ENCODE results near the gene SEMA3A.

Gene SEMA3A

GRCh38 chr7:84091318-84091717, 103.3 kb downstream of the SEMA3A start:
- H3K9ac ChIP-seq (ENCODE audit: low read depth, low read length) = no peak overlapping the region
- H3K4me3 ChIP-seq (ENCODE audit: low read length) = no peak overlapping the region
- peaks cover 29% of the 10 kb centered on the region for H3K4me1 ChIP-seq (ENCODE audit: insufficient read depth, low read length)
- H3K36me3 ChIP-seq (ENCODE audit: insufficient read depth, low read length) = 0 out of 2 replicates have a peak, but pooled peaks cover 3% of the 10 kb centered on the region
- no peak overlapping the region for H3K27ac ChIP-seq (ENCODE audit: low read depth, low read length)
- H3K9me3 ChIP-seq (ENCODE audit: insufficient read depth, low read depth, low read length) = no peaks in the 10 kb centered on the region
- no peaks in the 10 kb centered on the region for H3K27me3 ChIP-seq (ENCODE audit: insufficient read depth, low read length)
- WGBS = no CpG with 5 or more reads among the region's 1 CpG

DNA sequence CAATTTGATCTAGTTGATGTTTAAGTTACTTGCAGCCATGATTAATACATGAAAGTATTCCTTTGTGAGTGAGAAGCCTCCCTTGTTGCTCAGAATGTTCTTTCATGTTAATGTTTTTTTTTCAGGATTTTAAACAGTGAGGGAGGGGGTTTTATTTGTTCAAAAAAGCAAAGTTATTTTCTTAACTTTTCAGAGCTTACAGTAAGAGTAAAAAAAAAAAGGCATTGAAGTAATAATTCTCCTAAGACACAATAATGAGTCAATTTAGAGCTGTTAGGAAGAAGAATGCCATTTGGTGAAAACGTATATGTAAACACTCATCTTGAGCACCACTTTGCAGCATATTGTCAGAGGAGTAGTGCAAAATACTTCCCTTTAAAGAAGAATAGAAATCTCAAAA, 105.8 kb downstream of the SEMA3A start:
- Histone ChIP-seq H3K36me3 (ENCODE audit: insufficient read depth, low read length) (0 out of 2 replicates have a peak, but pooled peaks cover 3% of the 10 kb centered on the region), H3K27me3 (ENCODE audit: insufficient read depth, low read length) (no peaks in the 10 kb centered on the region), H3K4me1 (ENCODE audit: insufficient read depth, low read length) (peaks cover 34% of the 10 kb centered on the region), H3K4me3 (ENCODE audit: low read length) (no peak overlapping the region), H3K27ac (ENCODE audit: low read depth, low read length) (no peak overlapping the region), H3K9ac (ENCODE audit: low read depth, low read length) (no peak overlapping the region), H3K9me3 (ENCODE audit: insufficient read depth, low read depth, low read length) (no peaks in the 10 kb centered on the region)
- no CpG with 5 or more reads among the region's 1 CpG for WGBS

- Histone ChIP-seq H3K36me3 (ENCODE audit: insufficient read depth, low read length) (no peaks in the 10 kb centered on the region), H3K4me1 (ENCODE audit: insufficient read depth, low read length) (peaks cover 19% of the 10 kb centered on the region), H3K9ac (ENCODE audit: low read depth, low read length) (no peak overlapping the region), H3K4me3 (ENCODE audit: low read length) (no peak overlapping the region), H3K27me3 (ENCODE audit: insufficient read depth, low read length) (no peaks in the 10 kb centered on the region), H3K27ac (ENCODE audit: low read depth, low read length) (no peak overlapping the region), H3K9me3 (ENCODE audit: insufficient read depth, low read depth, low read length) (no peaks in the 10 kb centered on the region)
- 91% methylated on average over 2 of the region's 3 CpGs for WGBS
These were observed 108.6 kb downstream of the SEMA3A start for GRCh38 chr7:84085998-84086397.

- Histone ChIP-seq H3K9ac (ENCODE audit: low read depth, low read length) (no peak overlapping the region), H3K27ac (ENCODE audit: low read depth, low read length) (no peak overlapping the region), H3K4me1 (ENCODE audit: insufficient read depth, low read length) (peaks cover 19% of the 10 kb centered on the region), H3K36me3 (ENCODE audit: insufficient read depth, low read length) (no peaks in the 10 kb centered on the region), H3K27me3 (ENCODE audit: insufficient read depth, low read length) (no peaks in the 10 kb centered on the region), H3K4me3 (ENCODE audit: low read length) (no peak overlapping the region), H3K9me3 (ENCODE audit: insufficient read depth, low read depth, low read length) (no peaks in the 10 kb centered on the region)
- WGBS = 81% methylated on average over 1 of the region's 1 CpG
These were observed 109.4 kb downstream of the SEMA3A start for GRCh38 chr7:84085147-84085546.

GRCh38 chr7:84083846-84084245, 110.7 kb downstream of the SEMA3A start:
- no peak overlapping the region for H3K27ac ChIP-seq (ENCODE audit: low read depth, low read length)
- no peaks in the 10 kb centered on the region for H3K27me3 ChIP-seq (ENCODE audit: insufficient read depth, low read length)
- H3K36me3 ChIP-seq (ENCODE audit: insufficient read depth, low read length) = no peaks in the 10 kb centered on the region
- no peak overlapping the region for H3K4me3 ChIP-seq (ENCODE audit: low read length)
- no peaks in the 10 kb centered on the region for H3K9me3 ChIP-seq (ENCODE audit: insufficient read depth, low read depth, low read length)
- no peak overlapping the region for H3K9ac ChIP-seq (ENCODE audit: low read depth, low read length)
- 50% methylated on average over 1 of the region's 2 CpGs for WGBS
- H3K4me1 ChIP-seq (ENCODE audit: insufficient read depth, low read length) = peaks cover 11% of the 10 kb centered on the region; the same call in 1 of the 2 replicates

GRCh38 chr7:84081973-84082522, 112.5 kb downstream of the SEMA3A start:
- Histone ChIP-seq H3K4me3 (ENCODE audit: low read length) (no peak overlapping the region), H3K4me1 (ENCODE audit: insufficient read depth, low read length) (peaks cover 5% of the 10 kb centered on the region; the same call in 1 of the 2 replicates), H3K9me3 (ENCODE audit: insufficient read depth, low read depth, low read length) (no peaks in the 10 kb centered on the region), H3K27ac (ENCODE audit: low read depth, low read length) (no peak overlapping the region), H3K9ac (ENCODE audit: low read depth, low read length) (no peak overlapping the region), H3K27me3 (ENCODE audit: insufficient read depth, low read length) (no peaks in the 10 kb centered on the region), H3K36me3 (ENCODE audit: insufficient read depth, low read length) (no peaks in the 10 kb centered on the region)
- WGBS = 89% methylated on average over 2 of the region's 3 CpGs

GRCh38 chr7:84077336-84077735, 117.3 kb downstream of the SEMA3A start:
- 93% methylated on average over 3 of the region's 4 CpGs for WGBS
- H3K9ac ChIP-seq (ENCODE audit: low read depth, low read length) = no peak overlapping the region
- H3K27me3 ChIP-seq (ENCODE audit: insufficient read depth, low read length) = no peaks in the 10 kb centered on the region
- H3K9me3 ChIP-seq (ENCODE audit: insufficient read depth, low read depth, low read length) = no peaks in the 10 kb centered on the region
- H3K27ac ChIP-seq (ENCODE audit: low read depth, low read length) = no peak overlapping the region
- H3K36me3 ChIP-seq (ENCODE audit: insufficient read depth, low read length) = no peaks in the 10 kb centered on the region
- H3K4me1 ChIP-seq (ENCODE audit: insufficient read depth, low read length) = 0 out of 2 replicates have a peak, but pooled peaks cover 5% of the 10 kb centered on the region
- H3K4me3 ChIP-seq (ENCODE audit: low read length) = no peak overlapping the region

DNA sequence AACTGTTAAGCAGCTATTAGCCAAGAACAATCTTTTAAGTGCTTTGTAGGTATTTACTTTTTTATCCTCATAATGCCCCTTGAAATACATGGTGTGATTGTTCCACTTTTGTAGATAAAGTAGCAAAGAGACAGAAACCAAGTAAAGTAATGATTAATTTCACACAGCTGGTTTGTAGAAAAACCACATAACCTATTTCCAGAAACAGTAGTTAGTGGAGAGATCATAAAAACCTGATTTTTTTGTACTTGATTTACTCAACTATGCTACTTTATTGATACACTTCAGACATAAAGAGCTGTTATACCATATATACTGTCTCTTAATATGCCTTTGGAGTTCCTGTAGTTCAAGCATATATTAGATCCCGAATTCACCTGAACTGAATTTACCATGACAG, 118.4 kb downstream of the SEMA3A start:
- no peaks in the 10 kb centered on the region for H3K27me3 ChIP-seq (ENCODE audit: insufficient read depth, low read length)
- WGBS = 100% methylated on average over 1 of the region's 1 CpG
- H3K27ac ChIP-seq (ENCODE audit: low read depth, low read length) = no peak overlapping the region

GRCh38 chr7:84073186-84073875, 121.3 kb downstream of the SEMA3A start:
- Histone ChIP-seq H3K27ac (ENCODE audit: low read depth, low read length) (no peak overlapping the region), H3K4me1 (ENCODE audit: insufficient read depth, low read length) (0 out of 2 replicates have a peak, but pooled peaks cover 5% of the 10 kb centered on the region), H3K9me3 (ENCODE audit: insufficient read depth, low read depth, low read length) (peaks cover 5% of the 10 kb centered on the region; the same call in 1 of the 2 replicates), H3K36me3 (ENCODE audit: insufficient read depth, low read length) (peaks cover 10% of the 10 kb centered on the region; the same call in 1 of the 2 replicates), H3K27me3 (ENCODE audit: insufficient read depth, low read length) (no peaks in the 10 kb centered on the region), H3K9ac (ENCODE audit: low read depth, low read length) (no peak overlapping the region), H3K4me3 (ENCODE audit: low read length) (no peak overlapping the region)
- WGBS = 84% methylated on average over 3 of the region's 3 CpGs

More for the DNA sequence above, 118.4 kb downstream of the SEMA3A start:
- Histone ChIP-seq H3K9ac (ENCODE audit: low read depth, low read length) (no peak overlapping the region), H3K9me3 (ENCODE audit: insufficient read depth, low read depth, low read length) (no peaks in the 10 kb centered on the region), H3K36me3 (ENCODE audit: insufficient read depth, low read length) (no peaks in the 10 kb centered on the region), H3K4me1 (ENCODE audit: insufficient read depth, low read length) (0 out of 2 replicates have a peak, but pooled peaks cover 5% of the 10 kb centered on the region), H3K4me3 (ENCODE audit: low read length) (no peak overlapping the region)

- 0 out of 2 replicates have a peak, but pooled peaks cover 5% of the 10 kb centered on the region for H3K4me1 ChIP-seq (ENCODE audit: insufficient read depth, low read length)
- 94% methylated on average over 2 of the region's 2 CpGs for WGBS
- H3K9me3 ChIP-seq (ENCODE audit: insufficient read depth, low read depth, low read length) = peaks cover 5% of the 10 kb centered on the region; the same call in 1 of the 2 replicates
- no peak overlapping the region for H3K9ac ChIP-seq (ENCODE audit: low read depth, low read length)
- no peak overlapping the region for H3K27ac ChIP-seq (ENCODE audit: low read depth, low read length)
- no peaks in the 10 kb centered on the region for H3K27me3 ChIP-seq (ENCODE audit: insufficient read depth, low read length)
- H3K36me3 ChIP-seq (ENCODE audit: insufficient read depth, low read length) = peaks cover 10% of the 10 kb centered on the region; the same call in 1 of the 2 replicates
- no peak overlapping the region for H3K4me3 ChIP-seq (ENCODE audit: low read length)
These were observed 123.8 kb downstream of the SEMA3A start for GRCh38 chr7:84070770-84071169.

DNA sequence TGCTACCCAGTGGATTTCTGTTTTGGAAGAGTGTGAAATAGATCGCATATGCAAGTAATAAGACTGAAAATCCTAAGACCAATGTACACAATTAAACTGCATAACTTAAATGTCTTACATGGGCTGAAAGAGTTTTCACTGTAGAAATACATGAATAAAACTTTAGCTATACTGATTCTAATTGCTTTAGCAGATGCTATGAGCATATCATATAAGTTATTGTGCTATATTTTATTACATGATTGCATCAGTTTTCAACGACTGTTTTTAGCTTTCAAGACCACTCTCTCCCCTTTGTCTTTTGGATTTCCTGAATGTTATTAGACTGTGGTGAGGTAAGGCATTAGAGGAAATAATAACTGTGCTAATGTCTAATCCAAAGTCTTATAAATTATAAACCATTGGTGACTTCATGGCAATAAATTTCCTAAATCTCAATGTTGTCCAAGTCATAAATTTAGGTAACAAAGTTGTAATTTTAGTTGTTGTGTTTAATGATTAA, 124.5 kb downstream of the SEMA3A start:
- H3K9me3 ChIP-seq (ENCODE audit: insufficient read depth, low read depth, low read length) = peaks cover 5% of the 10 kb centered on the region; the same call in 1 of the 2 replicates
- WGBS = 100% methylated on average over 1 of the region's 2 CpGs
- H3K4me1 ChIP-seq (ENCODE audit: insufficient read depth, low read length) = 0 out of 2 replicates have a peak, but pooled peaks cover 5% of the 10 kb centered on the region
- H3K27me3 ChIP-seq (ENCODE audit: insufficient read depth, low read length) = no peaks in the 10 kb centered on the region
- peaks cover 10% of the 10 kb centered on the region; the same call in 1 of the 2 replicates for H3K36me3 ChIP-seq (ENCODE audit: insufficient read depth, low read length)
- no peak overlapping the region for H3K4me3 ChIP-seq (ENCODE audit: low read length)
- H3K9ac ChIP-seq (ENCODE audit: low read depth, low read length) = no peak overlapping the region
- H3K27ac ChIP-seq (ENCODE audit: low read depth, low read length) = no peak overlapping the region
